CD8-positive, alpha-beta memory T cell (primary cell): Measurements from ENCODE around the gene CDHR1. TPM values are rescaled to one million over a fixed set of nuclear protein-coding genes. Genes with fewer than 3 reads are reported as not detected.

Experiments used
- CTCF ChIA-PET: fragments of 350-600 bp; sonication (Branson Sonifier 250); formaldehyde crosslinking; loops from one replicate; lab custom pipeline; 2021; ENCODE audit warnings: antibody characterized with exemption; lab: Charles Lee
- POLR2A ChIA-PET: fragments of 350-600 bp; sonication (Branson Sonifier 250); formaldehyde crosslinking; loops from one replicate; lab custom pipeline; 2021; ENCODE audit warnings: antibody characterized with exemption; lab: Charles Lee
- DNase-seq, 5 donors: peaks; one replicate each; pipeline versions ENCODE4 v3.0.0 to v3.0.0-alpha.2; 2020 to 2022; ENCODE audit warnings: mixed read lengths in 1 of 5
- H3K27ac ChIP-seq: one replicate; pipeline ENCODE4 v1.7.0; 2013; ENCODE audit warnings: low read depth, mild to moderate bottlenecking, low read length, moderate library complexity
- H3K27me3 ChIP-seq: 2 replicates; pipeline ENCODE4 v1.7.0; 2013; ENCODE audit warnings: low read length, mild to moderate bottlenecking; ENCODE audit not compliant: insufficient read depth, poor library complexity, severe bottlenecking
- H3K36me3 ChIP-seq: 2 replicates; pipeline ENCODE4 v1.7.0; 2013; ENCODE audit warnings: mild to moderate bottlenecking, low read length, moderate library complexity; ENCODE audit not compliant: insufficient read depth
- H3K4me1 ChIP-seq: 2 replicates; pipeline ENCODE4 v1.7.0; 2013; ENCODE audit warnings: mild to moderate bottlenecking, low read length, moderate library complexity; ENCODE audit not compliant: insufficient read depth
- H3K4me3 ChIP-seq: 2 replicates; pipeline ENCODE4 v1.7.0; 2013; ENCODE audit warnings: mild to moderate bottlenecking, low read length
- H3K9me3 ChIP-seq: 2 replicates; pipeline ENCODE4 v1.7.0; 2013; ENCODE audit warnings: mild to moderate bottlenecking, low read length
- H3K27ac Mint-ChIP-seq, 8 donors: one replicate each; pipeline ENCODE4 v1.8.0; 2020 to 2021; ENCODE audit warnings: mixed read lengths in 8 of 8, mild to moderate bottlenecking in 6 of 8, inconsistent platforms in 3 of 8, moderate library complexity in 3 of 8
- H3K27me3 Mint-ChIP-seq, 2 donors: one replicate each; pipeline ENCODE4 v1.8.0; 2020 to 2021; ENCODE audit warnings: mixed read lengths in 2 of 2, mild to moderate bottlenecking in 1 of 2, moderate library complexity in 1 of 2
- H3K36me3 Mint-ChIP-seq, 3 donors: one replicate each; pipeline ENCODE4 v1.8.0; 2020 to 2021; ENCODE audit warnings: mixed read lengths in 3 of 3, inconsistent platforms in 1 of 3, mild to moderate bottlenecking in 1 of 3
- H3K4me1 Mint-ChIP-seq, 3 donors: one replicate each; pipeline ENCODE4 v1.8.0; 2020 to 2021; ENCODE audit warnings: mixed read lengths in 3 of 3, inconsistent platforms in 1 of 3, mild to moderate bottlenecking in 1 of 3
- H3K4me3 Mint-ChIP-seq, 7 donors: one replicate each; pipeline ENCODE4 v1.8.0; 2020 to 2021; ENCODE audit warnings: mixed read lengths in 7 of 7, mild to moderate bottlenecking in 6 of 7, moderate library complexity in 4 of 7, inconsistent platforms in 2 of 7
- H3K9me3 Mint-ChIP-seq, 5 donors: one replicate each; pipeline ENCODE4 v1.8.0; 2020 to 2022; ENCODE audit warnings: mixed read lengths in 5 of 5, mild to moderate bottlenecking in 3 of 5, moderate library complexity in 2 of 5, inconsistent platforms in 1 of 5
- polyA plus RNA-seq: library from polyadenylated mRNA; unstranded; fragments of 300-500 nt; fragmentation: Illumina TruSeq; gene quantifications from one replicate; pipeline ENCODE4 v1.2.3, GENCODE V29; 2021
- total RNA-seq, 2 experiments: library from RNA; stranded (reverse); gene quantifications; one replicate each; pipeline ENCODE4 v1.2.3, GENCODE V29; 2021

The CDHR1 gene
- total and polyA plus RNA-seq, 3 experiments from 2014 or later = 1.4 to 1.7 (median 1.4) TPM

GRCh38 chr10:84247496-84247895, 53.2 kb downstream of the CDHR1 start:
- POLR2A ChIA-PET = no interaction called here
- H3K9me3 Mint-ChIP-seq = peaks cover 0 to 2% (median 2%) of the 10 kb centered on the region in 5 donors

GRCh38 chr10:84248794-84249193, 54.5 kb downstream of the CDHR1 start:
- H3K27me3 Mint-ChIP-seq = peaks cover 4 to 18% of the 10 kb centered on the region in 2 donors
- H3K27ac Mint-ChIP-seq = no peak overlapping the region

More at GRCh38 chr10:84247496-84247895, 53.2 kb downstream of the CDHR1 start:
- DNase-seq = no peak
- no peaks in the 10 kb centered on the region for H3K36me3 ChIP-seq
- Mint-ChIP-seq H3K4me1 (no peaks in the 10 kb centered on the region), H3K27me3 (peaks cover 0 to 18% of the 10 kb centered on the region in 2 donors), H3K36me3 (no peaks in the 10 kb centered on the region), H3K27ac (no peak overlapping the region), H3K4me3 (no peak overlapping the region)
- CTCF ChIA-PET = interaction anchor here (1.0 kb wide), 1 partner anchor 291 kb away, joined by 3 read pairs; no protein-coding TSS in a partner anchor
- no peaks in the 10 kb centered on the region for H3K4me1 ChIP-seq
- no peaks in the 10 kb centered on the region for H3K27me3 ChIP-seq
- no peak overlapping the region for H3K27ac ChIP-seq
- no peak overlapping the region for H3K4me3 ChIP-seq
- H3K9me3 ChIP-seq = no peaks in the 10 kb centered on the region

GRCh38 chr10:84254552-84255478, 60.5 kb downstream of the CDHR1 start:
- Histone ChIP-seq H3K9me3 (no peaks in the 10 kb centered on the region), H3K36me3 (no peaks in the 10 kb centered on the region), H3K27me3 (no peaks in the 10 kb centered on the region), H3K27ac (no peak overlapping the region), H3K4me3 (no peak overlapping the region), H3K4me1 (no peaks in the 10 kb centered on the region)
- ChIA-PET POLR2A (interaction anchor here (0.5 kb wide), 1 partner anchor 223 kb away, joined by 3 read pairs; no protein-coding TSS in a partner anchor), CTCF (interaction anchor here (0.9 to 2.0 kb wide), 3 partner anchors 10 to 283 kb away, joined by 4 to 8 read pairs (median 5); no protein-coding TSS in a partner anchor)
- no peak for DNase-seq
- Mint-ChIP-seq H3K27me3 (peaks cover 12 to 17% of the 10 kb centered on the region in 2 donors), H3K9me3 (peaks cover 0 to 2% (median 2%) of the 10 kb centered on the region in 5 donors), H3K4me1 (peaks cover 3 to 4% (median 3%) of the 10 kb centered on the region in 3 donors), H3K4me3 (no peak overlapping the region), H3K27ac (no peak overlapping the region), H3K36me3 (no peaks in the 10 kb centered on the region)

More at GRCh38 chr10:84248794-84249193, 54.5 kb downstream of the CDHR1 start:
- POLR2A ChIA-PET = no interaction called here
- no peaks in the 10 kb centered on the region for H3K36me3 ChIP-seq
- H3K4me1 Mint-ChIP-seq = no peaks in the 10 kb centered on the region
- H3K27me3 ChIP-seq = no peaks in the 10 kb centered on the region
- CTCF ChIA-PET = interaction anchor here (1.4 kb wide), 1 partner anchor 16 kb away, joined by 3 read pairs; no protein-coding TSS in a partner anchor
- H3K9me3 Mint-ChIP-seq = peaks cover 0 to 2% (median 2%) of the 10 kb centered on the region in 5 donors
- H3K36me3 Mint-ChIP-seq = no peaks in the 10 kb centered on the region
- no peaks in the 10 kb centered on the region for H3K4me1 ChIP-seq
- no peak overlapping the region for H3K4me3 Mint-ChIP-seq
- DNase-seq = no peak
- no peak overlapping the region for H3K4me3 ChIP-seq
- no peaks in the 10 kb centered on the region for H3K9me3 ChIP-seq
- no peak overlapping the region for H3K27ac ChIP-seq

GRCh38 chr10:84256510-84257342, 62.4 kb downstream of the CDHR1 start:
- Histone ChIP-seq H3K36me3 (no peaks in the 10 kb centered on the region), H3K27ac (no peak overlapping the region), H3K4me1 (no peaks in the 10 kb centered on the region), H3K27me3 (no peaks in the 10 kb centered on the region), H3K9me3 (no peaks in the 10 kb centered on the region), H3K4me3 (no peak overlapping the region)
- H3K4me1 Mint-ChIP-seq = peaks cover 3 to 4% (median 3%) of the 10 kb centered on the region in 3 donors
- peak in 1 of 5 donors; percentile 26 for DNase-seq
- H3K27me3 Mint-ChIP-seq = peaks cover 12 to 25% of the 10 kb centered on the region in 2 donors
- H3K27ac Mint-ChIP-seq = no peak overlapping the region
- ChIA-PET CTCF (interaction anchor here (1.0 to 1.6 kb wide), 6 partner anchors 8 to 283 kb away, joined by 3 to 4 read pairs (median 4); no protein-coding TSS in a partner anchor), POLR2A (no interaction called here)
- peak overlapping the region in 1 of 7 donors; percentile 23 for H3K4me3 Mint-ChIP-seq
- H3K9me3 Mint-ChIP-seq = peaks cover 0 to 2% (median 0%) of the 10 kb centered on the region in 5 donors
- H3K36me3 Mint-ChIP-seq = no peaks in the 10 kb centered on the region

DNA sequence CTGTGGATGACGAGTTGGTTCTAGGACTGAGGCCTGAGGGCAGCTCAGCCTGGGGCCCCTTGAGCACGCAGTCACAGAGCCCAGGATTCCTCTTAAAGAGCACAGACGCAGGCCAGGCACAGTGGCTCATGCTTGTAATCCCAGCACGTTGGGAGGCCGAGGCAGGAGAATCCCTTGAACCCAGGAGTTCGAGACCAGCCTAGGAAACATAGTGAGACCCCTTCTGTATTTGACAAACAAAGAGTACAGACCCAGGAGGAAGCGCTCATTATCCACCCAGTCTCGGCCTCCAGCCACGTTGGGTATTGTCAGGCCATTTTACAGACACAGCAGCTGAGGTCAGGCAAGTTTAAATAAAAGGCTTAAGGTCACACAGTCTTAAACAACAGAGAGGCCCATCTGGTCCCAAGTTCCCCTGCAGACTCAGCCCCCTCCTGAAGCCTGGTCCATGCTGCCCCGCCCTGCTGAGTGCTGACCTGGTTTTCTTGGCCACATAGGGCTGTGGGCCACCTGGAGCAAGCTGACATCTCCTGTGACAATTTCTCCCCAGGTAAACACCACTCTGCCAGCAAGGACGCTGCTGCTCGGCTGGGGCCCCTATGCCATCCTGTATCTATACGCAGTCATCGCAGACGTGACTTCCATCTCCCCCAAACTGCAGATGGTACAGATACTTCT, 63.1 kb downstream of the CDHR1 start:
- H3K27ac Mint-ChIP-seq = no peak overlapping the region
- no peak for DNase-seq
- H3K4me1 Mint-ChIP-seq = peaks cover 3 to 4% (median 3%) of the 10 kb centered on the region in 3 donors
- Histone ChIP-seq H3K27me3 (no peaks in the 10 kb centered on the region), H3K4me3 (no peak overlapping the region), H3K4me1 (no peaks in the 10 kb centered on the region), H3K9me3 (no peaks in the 10 kb centered on the region), H3K27ac (no peak overlapping the region), H3K36me3 (no peaks in the 10 kb centered on the region)
- H3K4me3 Mint-ChIP-seq = peak overlapping the region in 1 of 7 donors; percentile 23
- POLR2A ChIA-PET = no interaction called here
- H3K36me3 Mint-ChIP-seq = no peaks in the 10 kb centered on the region
- H3K27me3 Mint-ChIP-seq = peaks cover 15 to 30% of the 10 kb centered on the region in 2 donors
- CTCF ChIA-PET = interaction anchor here (1.0 to 1.6 kb wide), 4 partner anchors 10 to 283 kb away, joined by 4 read pairs; no protein-coding TSS in a partner anchor
- no peaks in the 10 kb centered on the region for H3K9me3 Mint-ChIP-seq

DNA sequence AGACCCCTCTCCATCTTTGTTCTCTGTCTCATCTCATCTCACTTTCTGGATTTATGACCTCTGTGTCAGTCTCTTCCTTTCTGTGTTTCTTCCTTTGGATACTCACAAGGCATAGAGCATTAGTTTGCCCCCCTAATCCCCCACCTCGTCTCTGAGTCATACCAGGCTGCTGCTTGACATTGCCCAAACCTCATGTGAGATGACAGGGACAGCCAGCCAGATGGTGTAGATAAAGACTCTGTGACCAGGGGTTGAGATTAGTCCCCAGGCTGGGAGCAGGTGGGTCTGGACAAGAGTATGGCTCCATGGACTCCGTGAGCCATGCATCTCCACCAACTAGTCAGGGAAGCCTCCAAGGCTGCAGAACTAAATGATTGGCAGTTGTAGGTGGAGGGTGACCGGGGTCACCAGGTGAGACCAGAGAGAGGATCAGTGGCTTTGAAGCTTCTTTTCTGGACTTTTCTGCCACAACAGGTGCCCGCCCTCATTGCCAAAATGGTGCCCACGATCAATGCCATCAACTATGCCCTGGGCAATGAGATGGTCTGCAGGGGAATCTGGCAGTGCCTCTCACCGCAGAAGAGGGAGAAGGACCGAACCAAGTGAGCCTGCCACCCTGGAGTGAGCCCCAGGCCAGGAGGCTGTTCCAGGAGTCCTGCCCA, 63.8 kb downstream of the CDHR1 start:
- Mint-ChIP-seq H3K36me3 (no peaks in the 10 kb centered on the region), H3K27ac (no peak overlapping the region), H3K4me1 (peaks cover 3 to 4% (median 3%) of the 10 kb centered on the region in 3 donors), H3K9me3 (no peaks in the 10 kb centered on the region), H3K27me3 (peaks cover 14 to 37% of the 10 kb centered on the region in 2 donors), H3K4me3 (no peak overlapping the region)
- no peak for DNase-seq
- ChIA-PET POLR2A (no interaction called here), CTCF (interaction anchor here (1.6 kb wide), 1 partner anchor 9 kb away, joined by 4 read pairs; no protein-coding TSS in a partner anchor)
- no peaks in the 10 kb centered on the region for H3K36me3 ChIP-seq
- no peaks in the 10 kb centered on the region for H3K27me3 ChIP-seq
- no peak overlapping the region for H3K27ac ChIP-seq
- H3K4me1 ChIP-seq = no peaks in the 10 kb centered on the region
- H3K9me3 ChIP-seq = no peaks in the 10 kb centered on the region
- no peak overlapping the region for H3K4me3 ChIP-seq
